Heart left ventricle (tissue), 13 donors: ENCODE results near the gene BRF1.

Source experiments
- POLR2A ChIP-seq, 2 donors: fragments of 450-650 bp; IDR thresholded peaks; one replicate each; pipeline ENCODE4 v1.6.1; 2017; ENCODE audit warnings: antibody characterized with exemption in 2 of 2, mild to moderate bottlenecking in 2 of 2, moderate library complexity in 2 of 2
- TF ChIP-seq, protein P1 (sequence below), 12 donors: fragments of 200-600 bp; sonication (generic) in 4 of 12; IDR thresholded peaks; one replicate each; pipeline versions ENCODE4 v1.5.0 to v1.8.0; 2018 to 2022; ENCODE audit warnings: antibody characterized with exemption in 12 of 12, mild to moderate bottlenecking in 5 of 12
- donor health status: ischemic (EF 13 %, LVEDD 7.1; RV severe dilation, severe dysfunction).
- donor health status: DM: no; HTN: yes; CAD: no.
- donor health status: DM: no; HTN: no; CAD: no.
- donor health status: ischemic (EF 25% LVEDD 6.9; RV normal size, moderate dysfunction).
- donor health status: ischemic (EF 25% LVEDD 5.7; RV mildly dilated, moderate dysfunction).
- donor health status: ischemic (EF 35%, LVEDD 5.7; RV mildly dilated, moderate dysfunction).
- donor health status: nonischemic (EF 11% LVEDD 7.7; RV severe dilation, severe dysfunction).
- donor health status: DM: yes; HTN: yes; CAD: no.
- donor health status: PGD.
- donor health status: ischemic (EF 29% LVEDD 5.4; RV normal size, mild dysfunction).
- donor health status: nonischemic (EF 23%, LVEDD 6.1; RV moderate dilation, normal function).

GRCh38 chr14:105331575-105332349, 31.0 kb upstream of the BRF1 start:
- TF ChIP-seq, protein P1, sequence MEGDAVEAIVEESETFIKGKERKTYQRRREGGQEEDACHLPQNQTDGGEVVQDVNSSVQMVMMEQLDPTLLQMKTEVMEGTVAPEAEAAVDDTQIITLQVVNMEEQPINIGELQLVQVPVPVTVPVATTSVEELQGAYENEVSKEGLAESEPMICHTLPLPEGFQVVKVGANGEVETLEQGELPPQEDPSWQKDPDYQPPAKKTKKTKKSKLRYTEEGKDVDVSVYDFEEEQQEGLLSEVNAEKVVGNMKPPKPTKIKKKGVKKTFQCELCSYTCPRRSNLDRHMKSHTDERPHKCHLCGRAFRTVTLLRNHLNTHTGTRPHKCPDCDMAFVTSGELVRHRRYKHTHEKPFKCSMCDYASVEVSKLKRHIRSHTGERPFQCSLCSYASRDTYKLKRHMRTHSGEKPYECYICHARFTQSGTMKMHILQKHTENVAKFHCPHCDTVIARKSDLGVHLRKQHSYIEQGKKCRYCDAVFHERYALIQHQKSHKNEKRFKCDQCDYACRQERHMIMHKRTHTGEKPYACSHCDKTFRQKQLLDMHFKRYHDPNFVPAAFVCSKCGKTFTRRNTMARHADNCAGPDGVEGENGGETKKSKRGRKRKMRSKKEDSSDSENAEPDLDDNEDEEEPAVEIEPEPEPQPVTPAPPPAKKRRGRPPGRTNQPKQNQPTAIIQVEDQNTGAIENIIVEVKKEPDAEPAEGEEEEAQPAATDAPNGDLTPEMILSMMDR (IDR thresholded peaks at IDR 0.05), result no peak
- TF ChIP-seq POLR2A (IDR thresholded peaks at IDR 0.05), result no peak
